NCI-H1930 (cell line): ENCODE results near the gene REXO4.

ENCODE experiments used
- DNase-seq, 2 experiments: peaks; one replicate each; lab custom pipeline; 2025; lab: John Stamatoyannopoulos, UW

Gene REXO4

GRCh38 chr9:133449760-133450159 is 31.9 kb upstream of the REXO4 start:
- DNase-seq = no peak

DNA sequence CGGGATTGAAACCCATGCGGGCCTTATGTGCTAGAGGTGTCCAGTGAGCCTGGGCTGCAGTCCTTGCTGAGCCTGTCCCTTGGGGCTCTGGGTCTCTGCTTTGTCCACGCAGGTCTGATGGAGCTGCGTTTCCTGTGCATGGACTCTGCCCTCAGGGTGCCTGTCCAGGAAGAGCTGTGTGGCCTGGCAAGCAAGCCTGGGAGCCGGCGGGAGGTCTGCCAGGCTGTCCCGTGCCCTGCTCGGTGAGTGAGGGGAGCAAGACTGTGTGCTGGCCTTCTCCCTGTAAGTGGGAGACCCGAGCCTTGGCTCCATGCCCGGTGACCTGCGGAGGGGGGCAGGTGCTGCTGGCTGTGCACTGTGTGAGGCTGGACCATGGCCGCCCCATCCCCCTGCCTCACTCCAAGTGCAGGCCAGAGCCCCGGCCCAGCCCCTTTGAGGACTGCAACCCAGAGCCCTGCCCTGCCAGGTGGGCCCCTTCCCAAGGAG is 30.7 kb upstream of the REXO4 start:
- DNase-seq = no peak

DNA sequence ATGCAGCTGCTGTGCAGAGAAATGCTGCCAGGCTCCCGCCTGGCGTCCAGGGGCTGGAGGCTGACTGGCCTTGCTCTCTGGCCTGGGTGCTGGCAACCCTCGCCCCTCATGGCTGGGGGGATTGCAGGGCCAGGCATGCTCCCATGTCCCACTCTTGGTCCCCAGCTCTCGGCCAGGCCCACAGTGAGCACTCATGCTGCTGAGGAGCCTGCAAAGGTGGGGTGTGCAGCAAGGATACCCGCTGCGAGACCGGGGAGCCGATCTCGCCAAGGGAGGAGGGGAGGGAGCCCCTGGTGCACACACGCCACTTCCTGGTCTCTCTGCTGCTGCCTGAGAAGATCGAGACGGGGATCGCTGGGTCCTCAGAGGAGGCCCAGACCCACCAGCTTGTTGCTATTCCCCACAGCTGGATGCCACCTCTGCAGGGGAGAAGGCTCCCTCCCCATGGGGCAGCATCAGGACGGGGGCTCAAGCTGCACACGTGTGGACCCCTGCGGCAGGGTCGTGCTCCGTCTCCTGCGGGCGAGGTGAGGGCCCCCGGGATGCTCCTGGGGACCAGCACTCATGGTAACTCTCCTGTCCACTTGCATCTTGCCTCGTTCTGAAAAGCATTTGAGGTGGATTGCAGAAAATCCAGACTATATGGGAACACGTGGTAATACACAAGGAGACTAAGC is 27.6 kb upstream of the REXO4 start:
- no peak for DNase-seq

- no peak for DNase-seq
Observed at GRCh38 chr9:133443982-133444381, 26.2 kb upstream of the REXO4 start.

DNA sequence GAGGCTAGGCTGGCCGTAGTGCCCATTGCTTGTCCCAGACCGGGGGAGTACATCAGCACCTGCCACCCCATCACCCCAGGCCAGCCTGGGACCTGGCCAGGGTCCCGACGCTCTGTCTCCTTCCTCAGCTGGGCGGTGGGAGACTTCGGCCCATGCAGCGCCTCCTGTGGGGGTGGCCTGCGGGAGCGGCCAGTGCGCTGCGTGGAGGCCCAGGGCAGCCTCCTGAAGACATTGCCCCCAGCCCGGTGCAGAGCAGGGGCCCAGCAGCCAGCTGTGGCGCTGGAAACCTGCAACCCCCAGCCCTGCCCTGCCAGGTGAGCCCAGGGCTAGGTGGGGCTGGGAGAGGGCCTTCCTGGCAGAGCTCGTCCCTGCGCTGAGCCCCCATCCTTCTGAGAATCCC is 25.4 kb upstream of the REXO4 start:
- DNase-seq = no peak

- DNase-seq = no peak
Observed at GRCh38 chr9:133441571-133441970, 23.8 kb upstream of the REXO4 start.

DNA sequence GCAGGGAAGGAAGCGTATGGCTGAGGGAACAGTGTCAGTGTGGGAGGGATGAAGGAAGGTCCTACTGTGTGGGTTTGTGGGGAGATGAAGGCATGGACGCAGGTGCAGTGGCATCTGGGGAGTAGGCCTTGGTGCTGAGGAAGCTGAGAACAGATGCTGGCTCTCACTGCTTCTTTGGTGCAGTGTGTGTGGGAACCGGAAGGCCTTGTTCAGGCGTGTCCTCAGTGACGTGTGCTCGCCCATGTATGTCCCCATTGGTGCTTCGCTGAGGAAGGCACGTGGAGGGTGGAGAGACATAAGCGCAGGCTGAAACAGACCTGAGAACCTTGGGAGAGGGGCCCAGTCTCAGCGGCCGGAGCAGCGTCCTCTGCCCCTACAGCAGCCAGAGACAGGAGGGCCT is 23.1 kb upstream of the REXO4 start:
- DNase-seq = no peak

GRCh38 chr9:133439337-133439736 is 21.5 kb upstream of the REXO4 start:
- DNase-seq = no peak

DNA sequence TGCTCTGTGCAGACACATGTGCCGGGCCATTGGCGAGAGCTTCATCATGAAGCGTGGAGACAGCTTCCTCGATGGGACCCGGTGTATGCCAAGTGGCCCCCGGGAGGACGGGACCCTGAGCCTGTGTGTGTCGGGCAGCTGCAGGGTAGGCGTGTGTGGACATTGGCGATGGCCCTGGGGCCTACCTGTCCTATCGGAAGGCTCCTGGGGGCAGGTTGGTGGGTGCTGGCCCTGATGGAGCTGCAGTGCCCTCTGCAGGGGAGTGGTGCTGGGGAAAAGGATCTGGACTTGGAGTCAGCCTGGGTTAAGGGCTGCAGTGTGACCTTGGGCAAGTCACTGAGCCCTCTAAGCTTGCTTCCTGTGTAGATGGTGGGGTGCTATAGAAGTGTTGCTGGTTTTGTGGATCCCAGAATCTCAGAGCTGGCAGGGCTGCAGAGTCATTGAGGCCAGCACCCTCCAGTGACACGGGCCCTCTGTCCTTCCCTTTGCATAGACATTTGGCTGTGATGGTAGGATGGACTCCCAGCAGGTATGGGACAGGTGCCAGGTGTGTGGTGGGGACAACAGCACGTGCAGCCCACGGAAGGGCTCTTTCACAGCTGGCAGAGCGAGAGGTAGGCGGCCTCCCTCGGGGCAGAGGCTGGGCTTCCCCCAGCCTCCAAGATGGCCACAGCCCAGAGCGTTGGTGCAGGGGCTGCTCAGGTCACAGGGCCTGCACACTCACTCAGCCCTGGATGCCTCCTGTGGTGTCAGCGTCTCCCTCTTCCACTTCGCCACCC is 20.1 kb upstream of the REXO4 start:
- DNase-seq = no peak

DNA sequence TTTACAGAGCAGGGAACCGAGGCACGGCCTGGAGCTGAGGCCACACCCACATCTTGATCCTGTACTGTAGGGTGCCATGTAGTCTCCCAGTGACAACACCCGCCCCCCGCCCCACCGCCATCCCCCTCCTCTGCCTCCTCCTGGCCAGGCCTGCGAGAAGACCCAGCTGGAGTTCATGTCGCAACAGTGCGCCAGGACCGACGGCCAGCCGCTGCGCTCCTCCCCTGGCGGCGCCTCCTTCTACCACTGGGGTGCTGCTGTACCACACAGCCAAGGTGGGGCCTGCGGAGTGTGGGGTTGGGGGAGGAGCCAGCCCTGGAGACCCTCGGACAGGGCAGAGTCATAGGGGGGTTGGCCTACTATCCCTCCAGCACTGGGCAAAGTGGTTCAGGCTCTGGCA is 18.9 kb upstream of the REXO4 start:
- no peak for DNase-seq

GRCh38 chr9:133433351-133433843 is 15.6 kb upstream of the REXO4 start:
- no peak for DNase-seq

- DNase-seq = no peak
Observed at GRCh38 chr9:133430244-133430643, 12.4 kb upstream of the REXO4 start.

DNA sequence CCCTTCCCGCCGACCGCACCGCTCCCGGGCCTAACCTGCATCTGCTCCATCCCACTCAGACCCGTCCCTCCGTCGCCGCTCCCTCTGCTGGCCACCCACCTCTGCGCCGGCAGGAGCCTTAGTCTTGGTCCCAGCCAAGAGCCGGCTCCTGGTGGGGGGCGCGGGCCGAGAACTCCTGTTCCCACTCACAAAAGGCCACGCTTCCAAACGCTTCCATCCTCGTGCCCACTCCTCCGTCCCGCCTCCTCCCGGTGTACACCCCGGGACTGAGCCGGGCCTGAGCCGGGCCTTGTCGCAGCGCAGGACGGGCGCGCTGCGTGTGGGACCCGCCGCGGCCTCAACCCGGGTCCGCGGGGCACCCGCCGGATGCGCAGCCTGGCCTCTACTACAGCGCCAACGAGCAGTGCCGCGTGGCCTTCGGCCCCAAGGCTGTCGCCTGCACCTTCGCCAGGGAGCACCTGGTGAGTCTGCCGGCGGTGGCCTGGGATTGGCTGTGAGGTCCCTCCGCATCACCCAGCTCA is 11.9 kb upstream of the REXO4 start:
- DNase-seq = no peak

DNA sequence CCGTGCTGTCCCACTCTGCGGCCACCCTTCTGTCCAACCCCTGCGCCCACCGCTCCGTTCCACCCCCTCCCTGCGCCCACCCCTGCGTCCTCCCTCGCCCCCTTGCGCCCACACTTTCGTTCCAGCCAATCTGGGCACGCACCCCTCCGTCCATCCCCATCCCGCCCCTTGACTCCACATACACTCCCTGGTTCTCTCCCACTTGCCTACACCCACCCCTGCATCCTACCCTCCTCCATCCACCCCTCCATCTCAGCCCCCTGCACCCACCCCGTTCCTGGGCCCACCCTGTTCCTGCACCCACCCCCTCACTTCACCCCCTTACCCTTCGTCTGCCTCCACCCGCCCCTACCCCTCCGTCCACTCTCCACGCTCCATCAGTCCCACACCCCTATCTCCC is 11.4 kb upstream of the REXO4 start:
- no peak for DNase-seq

DNA sequence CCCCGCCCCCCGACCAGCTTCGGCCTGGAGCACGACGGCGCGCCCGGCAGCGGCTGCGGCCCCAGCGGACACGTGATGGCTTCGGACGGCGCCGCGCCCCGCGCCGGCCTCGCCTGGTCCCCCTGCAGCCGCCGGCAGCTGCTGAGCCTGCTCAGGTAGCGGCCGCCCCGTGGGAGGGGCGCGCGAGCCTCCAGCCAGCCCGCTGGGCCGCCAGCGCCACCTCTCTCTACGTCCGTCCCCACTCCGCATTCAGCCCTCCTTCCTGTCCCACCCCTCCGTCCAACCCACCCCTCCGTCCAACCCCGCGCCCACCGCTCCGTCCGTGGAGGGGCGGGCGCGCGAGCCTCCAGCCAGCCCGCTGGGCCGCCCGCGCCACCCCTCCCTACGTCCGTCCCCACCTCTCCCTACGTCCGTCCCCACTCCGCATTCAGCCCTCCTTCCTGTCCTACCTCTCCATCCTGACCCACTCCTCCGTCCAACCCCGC is 10.8 kb upstream of the REXO4 start:
- DNase-seq = peak in 1 of 2 experiments; percentile 55

DNA sequence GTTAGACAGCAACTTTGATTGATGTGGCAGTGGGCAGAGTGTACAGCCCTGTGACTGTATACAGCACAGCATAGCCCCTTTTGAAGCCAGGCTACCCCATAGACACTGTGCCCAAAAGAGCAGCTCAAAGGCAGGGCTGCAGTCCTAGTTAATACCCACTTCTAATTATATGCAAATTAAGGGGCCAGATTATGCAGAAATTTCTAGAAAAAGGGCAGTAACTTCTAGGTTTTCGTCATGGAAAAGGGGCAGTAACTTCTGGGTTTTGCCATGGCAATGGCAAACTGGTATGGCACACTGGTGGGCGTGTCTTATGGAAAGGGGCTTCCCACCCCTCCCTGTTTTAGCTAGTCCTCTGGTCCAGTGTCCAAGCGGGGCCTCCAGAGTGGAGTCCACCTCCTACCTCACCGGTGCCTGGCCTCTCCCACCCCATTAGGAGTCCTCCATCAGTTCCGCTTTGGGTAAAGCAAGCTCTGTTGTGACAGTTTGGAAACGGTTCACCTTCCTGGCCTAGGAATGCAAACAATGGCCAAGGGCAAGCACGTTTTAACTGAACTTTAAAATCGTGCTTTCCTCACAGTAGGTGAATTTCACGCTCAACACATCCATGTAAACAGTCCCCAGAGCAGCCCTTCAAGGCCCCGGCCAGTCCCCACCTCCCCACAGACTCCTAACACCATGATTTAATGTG is 10.0 kb upstream of the REXO4 start:
- no peak for DNase-seq

GRCh38 chr9:133426011-133426410 is 8.2 kb upstream of the REXO4 start:
- no peak for DNase-seq

GRCh38 chr9:133425049-133425632 is 7.3 kb upstream of the REXO4 start:
- DNase-seq = no peak

GRCh38 chr9:133424187-133424586 is 6.4 kb upstream of the REXO4 start:
- no peak for DNase-seq

DNA sequence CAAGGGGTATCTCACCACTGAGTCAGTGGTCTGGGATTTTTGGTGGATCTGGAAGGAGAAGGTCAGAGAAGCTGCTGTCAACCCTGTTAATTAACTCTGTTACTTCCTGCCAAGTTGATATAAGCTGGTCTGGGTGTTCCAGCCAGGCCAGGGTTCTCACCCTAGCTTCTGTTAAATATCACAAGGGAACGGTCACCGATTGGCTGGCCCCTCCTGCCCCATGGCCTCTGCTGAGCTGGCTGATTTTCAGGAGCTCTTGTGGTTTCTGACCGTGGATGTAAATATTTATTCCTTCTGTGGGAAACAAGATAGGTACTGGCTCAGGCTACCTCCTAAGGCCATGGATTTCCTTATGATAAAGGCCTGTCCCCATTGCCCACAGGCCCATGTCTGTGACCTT is 5.4 kb upstream of the REXO4 start:
- no peak for DNase-seq

DNA sequence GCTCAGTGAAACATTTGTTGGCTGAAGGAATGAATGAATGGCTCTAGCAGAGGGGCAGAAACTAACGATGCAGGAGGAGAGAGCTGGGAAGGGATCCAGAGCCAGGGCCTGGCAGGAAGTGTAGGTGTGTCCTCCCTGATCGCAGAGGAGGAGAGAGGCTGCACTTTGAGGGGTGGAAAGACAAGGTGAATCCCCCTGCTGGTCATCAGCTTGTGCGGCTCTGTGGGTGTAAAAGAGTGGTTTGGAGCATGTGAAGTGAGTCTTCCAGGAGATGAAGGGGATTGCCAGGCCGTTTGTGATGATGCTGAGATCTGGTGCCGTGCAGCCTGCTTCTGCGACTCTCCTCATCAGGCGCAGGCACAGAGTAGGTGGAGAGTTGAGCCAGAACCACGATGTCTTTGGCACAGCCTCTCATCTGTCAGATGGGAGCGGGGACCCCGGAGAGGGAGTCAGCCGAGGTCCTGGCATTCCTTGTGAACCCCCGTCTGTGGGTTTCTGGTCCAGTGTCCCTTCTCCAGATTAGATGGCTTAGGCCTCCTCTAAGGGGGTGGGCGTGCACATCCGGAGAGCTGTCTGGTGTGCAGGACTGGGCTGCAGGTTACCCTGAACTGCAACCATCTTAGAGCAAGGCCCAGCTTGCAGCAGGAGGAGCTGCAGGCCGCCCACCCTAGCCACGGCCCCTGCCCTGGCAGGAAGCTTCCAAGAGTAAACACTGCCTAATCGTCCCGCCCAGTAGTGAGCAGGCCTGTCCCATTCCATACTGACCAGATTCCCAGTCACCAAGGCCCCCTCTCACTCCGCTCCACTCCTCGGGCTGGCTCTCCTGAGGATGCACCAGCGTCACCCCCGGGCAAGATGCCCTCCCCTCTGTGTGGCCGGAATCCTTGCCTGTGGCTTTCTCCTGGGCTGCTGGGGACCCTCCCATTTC is 4.1 kb upstream of the REXO4 start, which contains the start of gene ADAMTS13:
Gene ADAMTS13, plus strand, starts transcription at position 753 of the 928 bp plus-strand sequence. Its CDS starts 77 bp downstream, at position 830.
- DNase-seq = no peak
